SK-MEL-5 (cell line): ENCODE measurements around the gene PKP1. TPM values are rescaled to one million over a fixed set of nuclear protein-coding genes. Genes with fewer than 3 reads are reported as not detected.
A peak's percentile ranks its signal among the peaks of the same experiment; 100 is the strongest.

Experiments
- DNase-seq: peaks from one replicate; pipeline ENCODE4 v3.0.0-alpha.2; 2016; ENCODE audit warnings: low read depth, low spot score
- in situ Hi-C: cut with HindIII; loops from 2 replicates; pipeline ENCODE4 v1.10.0; 2016; ENCODE audit warnings: low sequenced_read_pairs, high pct_unique_total_duplicates, low pct_unique_long_range_greater_than_20kb
- total RNA-seq: library from RNA; depleted of rRNA; stranded (reverse); fragments of >200 nt; shearing (Covaris generic); gene quantifications from 2 replicates; pipeline ENCODE4 v1.2.3, GENCODE V29; 2014

PKP1 gene
- total RNA-seq, 1 experiment from 2014 or later, result not detected

GRCh38 chr1:201295861-201296260 lies 12.6 kb downstream of the PKP1 start:
- in situ Hi-C loops, result no loop called here
- DNase-seq, result no peak

GRCh38 chr1:201296352-201296751 lies 13.0 kb downstream of the PKP1 start:
- no peak for DNase-seq
- in situ Hi-C loops, result no loop called here

- DNase-seq, result peak; percentile 27
- in situ Hi-C loops, result no loop called here
Measured at GRCh38 chr1:201298396-201299381, 15.4 kb downstream of the PKP1 start.

- in situ Hi-C loops, result no loop called here
- no peak for DNase-seq
Measured at GRCh38 chr1:201299968-201300367, 16.7 kb downstream of the PKP1 start.

- in situ Hi-C loops, result no loop called here
- no peak for DNase-seq
Measured at GRCh38 chr1:201300641-201301040, 17.3 kb downstream of the PKP1 start.

GRCh38 chr1:201302163-201303152 lies 19.2 kb downstream of the PKP1 start:
- in situ Hi-C loops, result no loop called here
- no peak for DNase-seq

GRCh38 chr1:201304126-201304525 lies 20.8 kb downstream of the PKP1 start:
- DNase-seq, result no peak
- in situ Hi-C loops, result no loop called here

- no peak for DNase-seq
- in situ Hi-C loops, result no loop called here
Measured at GRCh38 chr1:201305815-201306214, 22.5 kb downstream of the PKP1 start.

GRCh38 chr1:201307231-201307630 lies 23.9 kb downstream of the PKP1 start:
- no peak for DNase-seq
- in situ Hi-C loops, result no loop called here

GRCh38 chr1:201307760-201308499 lies 24.6 kb downstream of the PKP1 start:
- no peak for DNase-seq
- in situ Hi-C loops, result no loop called here

GRCh38 chr1:201309416-201309815 lies 26.1 kb downstream of the PKP1 start:
- in situ Hi-C loops, result no loop called here
- DNase-seq, result peak; percentile 36

- in situ Hi-C loops, result no loop called here
- no peak for DNase-seq
Measured at GRCh38 chr1:201310251-201310985, 27.1 kb downstream of the PKP1 start.

- in situ Hi-C loops, result no loop called here
- DNase-seq, result peak; percentile 18
Measured at GRCh38 chr1:201310986-201311355, 27.7 kb downstream of the PKP1 start.

- DNase-seq, result no peak
- in situ Hi-C loops, result no loop called here
Measured at GRCh38 chr1:201311356-201312011, 28.2 kb downstream of the PKP1 start.

GRCh38 chr1:201312298-201312697 lies 29.0 kb downstream of the PKP1 start:
- in situ Hi-C loops, result no loop called here
- DNase-seq, result peak; percentile 12

GRCh38 chr1:201313086-201313485 lies 29.8 kb downstream of the PKP1 start:
- in situ Hi-C loops, result no loop called here
- DNase-seq, result no peak

- in situ Hi-C loops, result no loop called here
- no peak for DNase-seq
Measured at GRCh38 chr1:201316556-201316955, 33.2 kb downstream of the PKP1 start.
